IMR-90 (cell line): Measurements from ENCODE around the gene CD34. TPM values are rescaled to one million over a fixed set of nuclear protein-coding genes. Genes with fewer than 3 reads are reported as not detected.
A peak's percentile ranks its signal among the peaks of the same experiment; 100 is the strongest.

Source experiments
- ATAC-seq: fragments of 200-7000 bp; cut with Tn5 transposase; 2 replicates; pipeline ENCODE4 v1.9.1; 2020; ENCODE audit warnings: low read depth, mild to moderate bottlenecking, moderate library complexity
- BruUV-seq: library from RNA; stranded (reverse); fragments of 400-500 nt; replicated peaks from 2 replicates; lab custom pipeline; 2021; lab: Mats Ljungman, UMichigan
- CTCF ChIA-PET: fragments of 300-600 bp; formaldehyde crosslinking; extraction: SDS; loops from one replicate; lab custom pipeline; 2021; ENCODE audit warnings: antibody characterized with exemption; lab: Yijun Ruan, JAX
- POLR2A ChIA-PET: fragments of 300-600 bp; sonication (Branson Sonifier 250); formaldehyde crosslinking; loops from one replicate; lab custom pipeline; 2022; ENCODE audit warnings: antibody characterized with exemption; ENCODE audit not compliant: unreplicated experiment; lab: Charles Lee
- DNase-seq: peaks from one replicate; pipeline ENCODE4 v3.0.0; 2013
- H2AFZ ChIP-seq: replicated peaks from 2 replicates; pipeline ENCODE3; 2013; ENCODE audit warnings: low read length, mild to moderate bottlenecking; ENCODE audit not compliant: poor library complexity
- H2AK5ac ChIP-seq: 2 replicates; pipeline ENCODE4 v1.6.1; 2013; ENCODE audit warnings: low read depth, low read length, inconsistent platforms
- H2AK9ac ChIP-seq: replicated peaks from 2 replicates; pipeline ENCODE3; 2013; ENCODE audit warnings: mild to moderate bottlenecking, low read depth, low read length, moderate library complexity; ENCODE audit not compliant: poor library complexity
- H2BK120ac ChIP-seq: 2 replicates; pipeline ENCODE4 v1.6.1; 2013; ENCODE audit warnings: low read depth, low read length, inconsistent platforms
- H2BK15ac ChIP-seq: 3 replicates; pipeline ENCODE4 v1.6.1; 2013; ENCODE audit warnings: low read depth, low read length, inconsistent platforms
- H2BK20ac ChIP-seq: 2 replicates; pipeline ENCODE4 v1.6.1; 2013; ENCODE audit warnings: low read depth, mild to moderate bottlenecking, inconsistent platforms, low read length, moderate library complexity
- H2BK5ac ChIP-seq: 2 replicates; pipeline ENCODE4 v1.6.1; 2013; ENCODE audit warnings: mild to moderate bottlenecking, low read depth, low read length, inconsistent platforms; ENCODE audit not compliant: poor library complexity, severe bottlenecking
- H3K14ac ChIP-seq: replicated peaks from 2 replicates; pipeline ENCODE4 v1.6.1; 2013; ENCODE audit warnings: low read depth, low read length, inconsistent platforms
- H3K18ac ChIP-seq: 2 replicates; pipeline ENCODE4 v1.6.1; 2013; ENCODE audit warnings: low read depth, low read length, control low read depth
- H3K23ac ChIP-seq: 2 replicates; pipeline ENCODE4 v1.6.1; 2013; ENCODE audit warnings: low read depth, low read length, inconsistent platforms
- H3K27ac ChIP-seq: 2 replicates; pipeline ENCODE4 v1.5.1; 2013; ENCODE audit warnings: mild to moderate bottlenecking, control low read depth, low read length; ENCODE audit not compliant: insufficient read depth
- H3K27me3 ChIP-seq: 2 replicates; pipeline ENCODE4 v1.6.1; 2013; ENCODE audit warnings: low read length; ENCODE audit not compliant: control insufficient read depth, insufficient read depth
- H3K36me3 ChIP-seq: 2 replicates; pipeline ENCODE4 v1.6.1; 2013; ENCODE audit warnings: low read length, mixed read lengths; ENCODE audit not compliant: control insufficient read depth, insufficient read depth
- H3K4ac ChIP-seq: 2 replicates; pipeline ENCODE4 v1.6.1; 2013; ENCODE audit warnings: low read depth, low read length, inconsistent platforms
- H3K4me1 ChIP-seq: 2 replicates; pipeline ENCODE4 v1.6.1; 2013; ENCODE audit warnings: low read length, mixed read lengths; ENCODE audit not compliant: control insufficient read depth, insufficient read depth
- H3K4me2 ChIP-seq: 2 replicates; pipeline ENCODE4 v1.6.1; 2013; ENCODE audit warnings: low read depth, mild to moderate bottlenecking, control low read depth, low read length, moderate library complexity
- H3K4me3 ChIP-seq: 2 replicates; pipeline ENCODE4 v1.5.1; 2013; ENCODE audit warnings: low read depth, mild to moderate bottlenecking, control low read depth, low read length, moderate library complexity; ENCODE audit not compliant: insufficient read depth
- H3K56ac ChIP-seq: 2 replicates; pipeline ENCODE4 v1.6.1; 2013; ENCODE audit warnings: low read length, inconsistent platforms; ENCODE audit not compliant: insufficient read depth; ENCODE audit errors: extremely low read depth
- H3K79me1 ChIP-seq, 2 experiments: 2 replicates each; pipeline ENCODE4 v1.6.1; 2013; ENCODE audit warnings: low read length in 2 of 2, inconsistent platforms in 1 of 2, low read depth in 1 of 2
- H3K9ac ChIP-seq: 2 replicates; pipeline ENCODE4 v1.6.1; 2013; ENCODE audit warnings: low read depth, low read length, control low read depth
- H3K9me1 ChIP-seq: 2 replicates; pipeline ENCODE4 v1.6.1; 2013; ENCODE audit warnings: low read length, inconsistent platforms; ENCODE audit not compliant: insufficient read depth
- H3K9me3 ChIP-seq: 2 replicates; pipeline ENCODE4 v1.6.1; 2013; ENCODE audit warnings: low read length; ENCODE audit not compliant: control insufficient read depth, insufficient read depth
- H4K20me1 ChIP-seq: 2 replicates; pipeline ENCODE4 v1.6.1; 2013; ENCODE audit warnings: low read length, inconsistent platforms; ENCODE audit not compliant: insufficient read depth
- H4K5ac ChIP-seq: 2 replicates; pipeline ENCODE4 v1.6.1; 2013; ENCODE audit warnings: mild to moderate bottlenecking, low read depth, low read length, control low read depth
- H4K8ac ChIP-seq, 2 experiments: 2 replicates each; pipeline ENCODE4 v1.6.1; 2013; ENCODE audit warnings: low read depth in 2 of 2, low read length in 2 of 2, control low read depth in 1 of 2, inconsistent platforms in 1 of 2
- H4K91ac ChIP-seq: 2 replicates; pipeline ENCODE4 v1.6.1; 2013; ENCODE audit warnings: low read depth, low read length, inconsistent platforms; ENCODE audit not compliant: insufficient read depth
- SMC3 ChIP-seq: fragments of 150-350 bp; IDR thresholded peaks from 2 replicates; pipeline ENCODE4 v1.6.1; 2016; ENCODE audit warnings: low read depth, mild to moderate bottlenecking, antibody characterized with exemption, low read length, moderate library complexity
- WGBS, 2 experiments: methylation state at CpG; one replicate each; pipeline versions ENCODE4 v1.1.5 to v1.1.7; 2013; ENCODE audit warnings: missing lambda C conversion rate in 2 of 2; ENCODE audit not compliant: insufficient read length in 1 of 2; ENCODE audit errors: extremely low coverage in 2 of 2; 5-methylcytosine and 5-hydroxymethylcytosine counted together
- dilution Hi-C: fragments of 300-500 bp; cut with HindIII; formaldehyde crosslinking; loops from one replicate; pipeline ENCODE4 v1.14.3; 2018; ENCODE audit warnings: low sequenced_read_pairs; ENCODE audit not compliant: unreplicated experiment
- in situ Hi-C: fragments of 300-500 bp; cut with MboI; formaldehyde crosslinking; loops from 3 replicates; pipeline ENCODE4 v1.14.3; 2019; ENCODE audit warnings: low sequenced_read_pairs, inconsistent platforms, mixed read lengths
- intact Hi-C: fragments of 100-400 bp; cut with micrococcal nuclease; formaldehyde crosslinking; loops from 2 replicates; pipeline ENCODE4 v1.10.0; 2022
- polyA plus RNA-seq, 3 experiments: library from polyadenylated mRNA; depleted of rRNA; stranded (reverse); fragments of >200 nt; gene quantifications; 2 replicates each; pipeline ENCODE4 v1.2.3, GENCODE V29; 2012; ENCODE audit warnings: low replicate concordance in 1 of 3
- total RNA-seq: library from RNA; depleted of rRNA; stranded (reverse); fragments of >200 nt; gene quantifications from 2 replicates; pipeline ENCODE4 v1.2.3, GENCODE V29; 2012

The CD34 gene
- total and polyA plus RNA-seq, 2 of the 4 experiments (the other 2 are of a cell fraction): 0.14 TPM; not detected in 1

DNA sequence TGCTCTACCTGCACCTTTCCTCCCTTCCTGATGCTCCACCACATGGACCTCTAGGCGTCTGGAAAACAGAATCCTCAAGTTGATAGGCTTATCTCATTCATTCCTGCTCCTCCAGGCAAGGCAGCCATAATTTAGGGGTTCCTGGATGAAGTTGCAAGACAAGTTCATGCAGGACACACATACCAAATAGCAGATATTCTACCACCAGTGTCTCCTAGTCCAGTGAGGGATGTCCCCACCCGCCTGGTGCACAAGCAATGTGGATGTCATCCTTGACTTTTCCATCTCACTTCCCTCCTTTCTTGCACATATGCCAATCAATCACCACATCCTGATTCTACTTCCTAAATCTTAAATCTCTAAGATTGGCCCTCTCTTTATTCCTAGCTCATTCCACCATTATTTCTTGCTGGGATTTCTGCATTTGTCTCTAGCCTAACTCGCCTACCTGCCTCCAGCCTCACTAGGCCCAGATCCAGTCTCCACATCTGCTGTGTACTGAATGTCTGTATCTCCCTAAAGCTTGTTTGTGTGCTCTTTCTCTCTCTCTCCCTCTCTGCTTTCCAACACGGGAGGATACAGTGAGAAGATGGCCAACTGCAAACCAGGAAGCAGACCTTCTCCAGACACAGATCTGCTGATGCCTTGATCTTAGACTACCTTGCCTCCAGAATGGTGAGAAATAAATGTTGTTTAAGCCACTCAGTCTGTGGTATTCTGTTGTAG lies 40.5 kb downstream of the CD34 start:
- no peak overlapping the region for H4K5ac ChIP-seq
- H3K27me3 ChIP-seq: peaks cover 4% of the 10 kb centered on the region
- no peak overlapping the region for H2BK20ac ChIP-seq
- ATAC-seq (no peak), DNase-seq (no peak)
- no peak overlapping the region for H3K27ac ChIP-seq
- H2BK120ac ChIP-seq: no peak overlapping the region
- no peaks in the 10 kb centered on the region for H3K36me3 ChIP-seq
- intact Hi-C loops: no loop called here
- H2BK15ac ChIP-seq: no peak overlapping the region
- no peaks in the 10 kb centered on the region for H4K20me1 ChIP-seq
- no peak for TF ChIP-seq SMC3
- H3K9ac ChIP-seq: no peak overlapping the region
- POLR2A ChIA-PET: no interaction called here
- H3K79me1 ChIP-seq: peaks cover 4 to 9% of the 10 kb centered on the region in 2 experiments; a peak in 2 of 4 replicates
- no peak overlapping the region for H3K4me3 ChIP-seq
- WGBS, 2 experiments: 80% methylated on average over 1 of the region's 4 CpGs; no CpG with 5 or more reads in 1 of the 2 experiments
- CTCF ChIA-PET: interaction anchor here (1.0 to 4.3 kb wide), 3 partner anchors 12 to 99 kb away, joined by 3 to 30 read pairs (median 4); no protein-coding TSS in a partner anchor
- no peak overlapping the region for H2AK9ac ChIP-seq
- H3K14ac ChIP-seq: no peak overlapping the region
- H3K56ac ChIP-seq: no peak overlapping the region
- in situ Hi-C loops: no loop called here
- H4K8ac ChIP-seq: no peak overlapping the region
- no peak overlapping the region for H3K4me2 ChIP-seq
- H3K4ac ChIP-seq: no peak overlapping the region
- no TSS peak for BruUV-seq
- H3K18ac ChIP-seq: no peak overlapping the region
- 0 out of 2 replicates have a peak, but pooled peaks cover 6% of the 10 kb centered on the region for H3K9me1 ChIP-seq
- peaks cover 12% of the 10 kb centered on the region for H3K4me1 ChIP-seq
- H3K9me3 ChIP-seq: no peaks in the 10 kb centered on the region
- dilution Hi-C loops: no loop called here
- H2AK5ac ChIP-seq: no peak overlapping the region
- H2BK5ac ChIP-seq: no peak overlapping the region
- H4K91ac ChIP-seq: no peak overlapping the region
- no peak overlapping the region for H3K23ac ChIP-seq
- H2AFZ ChIP-seq: peak overlapping the region; percentile 0
